WI38 (cell line): ENCODE data around the gene PROK2.

Experiments used
- H3K4me3 ChIP-seq: 2 replicates; pipeline ENCODE4 v1.5.1; 2011; ENCODE audit warnings: low read depth, mild to moderate bottlenecking, control low read depth, low read length
- CTCF ChIP-seq: IDR thresholded peaks from 2 replicates; pipeline ENCODE4 v1.5.1; 2012; ENCODE audit warnings: low read depth, mild to moderate bottlenecking, control low read depth, low read length

PROK2 gene

DNA sequence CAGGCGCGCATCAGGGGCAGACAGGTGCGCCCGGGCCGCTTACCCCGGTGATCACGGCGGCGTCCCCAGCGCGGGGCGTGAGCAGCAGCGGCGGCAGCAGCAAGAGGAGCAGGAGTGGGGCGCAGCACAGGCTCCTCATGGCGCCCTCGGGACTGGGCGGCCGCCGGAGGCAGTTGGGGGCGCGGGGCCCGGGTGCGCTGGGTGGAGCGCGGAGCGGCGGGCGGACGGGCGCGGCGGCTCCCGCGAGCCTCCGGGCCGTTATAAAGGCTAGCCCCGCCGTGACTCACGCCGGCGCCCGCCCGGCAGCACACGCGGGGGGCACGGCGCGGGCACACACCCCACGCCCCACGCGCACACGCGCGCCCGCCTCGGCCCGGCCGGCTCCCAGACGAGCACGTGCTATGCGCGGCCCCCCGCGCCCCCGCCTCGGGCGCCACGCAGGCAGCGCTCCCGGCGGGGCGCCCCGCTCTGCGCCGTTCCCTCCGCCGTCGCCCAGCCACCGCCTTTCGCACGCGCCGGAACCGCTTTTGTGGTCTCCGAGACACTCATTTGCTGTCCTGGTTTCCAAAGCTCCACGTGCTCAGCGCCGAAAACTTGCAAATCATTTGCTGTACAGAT lies at the start of gene PROK2:
TSS of gene PROK2 (minus strand) at position 235 of the 618 bp plus-strand sequence. CDS start at position 139, 96 bp downstream.
- no peak within 1 kb of the TSS for H3K4me3 ChIP-seq
- no peak for TF ChIP-seq CTCF

- TF ChIP-seq CTCF = no peak
Measured at GRCh38 chr3:71831599-71831998, 46.7 kb upstream of the PROK2 start.

DNA sequence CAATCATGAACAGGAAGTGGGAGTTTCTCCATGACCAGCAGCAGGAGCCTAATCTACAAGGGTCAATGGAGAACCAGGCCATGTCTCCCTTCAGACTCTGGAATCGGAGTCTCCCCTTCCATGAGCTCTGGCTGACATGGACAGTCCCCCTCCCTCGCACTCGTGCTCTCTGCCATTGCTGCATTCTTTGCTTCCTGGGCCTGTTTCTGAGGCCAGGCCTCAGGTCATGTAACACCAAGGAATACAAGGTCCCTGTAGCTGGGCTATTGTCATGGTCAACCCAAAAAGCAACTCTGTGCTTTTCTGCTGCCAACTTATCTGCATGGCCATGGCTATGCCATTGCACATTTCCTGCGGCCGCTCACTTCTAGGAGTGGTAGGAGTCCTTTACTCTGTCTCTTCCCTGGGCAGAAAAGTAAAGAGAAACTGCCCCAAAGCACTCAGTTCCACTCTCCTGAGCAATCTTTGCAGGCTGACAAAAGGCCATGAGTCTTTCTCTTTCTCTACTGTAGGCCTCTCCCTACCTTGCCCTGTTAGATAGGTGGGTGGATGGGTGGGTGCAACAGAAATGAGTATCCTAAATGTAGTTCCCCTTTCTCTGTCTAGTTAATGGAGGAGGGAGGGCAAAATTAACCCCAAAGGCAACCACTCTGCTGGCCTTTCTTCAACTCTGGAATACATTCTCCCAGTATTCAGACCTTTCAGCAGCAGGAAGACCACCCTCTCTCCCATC lies 40.8 kb upstream of the PROK2 start:
- no peak for TF ChIP-seq CTCF
- H3K4me3 ChIP-seq = no peak overlapping the region

More at GRCh38 chr3:71831599-71831998, 46.7 kb upstream of the PROK2 start:
- H3K4me3 ChIP-seq = no peak overlapping the region

GRCh38 chr3:71821116-71821515 lies 36.2 kb upstream of the PROK2 start:
- no peak overlapping the region for H3K4me3 ChIP-seq
- no peak for TF ChIP-seq CTCF

GRCh38 chr3:71817262-71817661 lies 32.3 kb upstream of the PROK2 start:
- TF ChIP-seq CTCF = no peak
- no peak overlapping the region for H3K4me3 ChIP-seq

DNA sequence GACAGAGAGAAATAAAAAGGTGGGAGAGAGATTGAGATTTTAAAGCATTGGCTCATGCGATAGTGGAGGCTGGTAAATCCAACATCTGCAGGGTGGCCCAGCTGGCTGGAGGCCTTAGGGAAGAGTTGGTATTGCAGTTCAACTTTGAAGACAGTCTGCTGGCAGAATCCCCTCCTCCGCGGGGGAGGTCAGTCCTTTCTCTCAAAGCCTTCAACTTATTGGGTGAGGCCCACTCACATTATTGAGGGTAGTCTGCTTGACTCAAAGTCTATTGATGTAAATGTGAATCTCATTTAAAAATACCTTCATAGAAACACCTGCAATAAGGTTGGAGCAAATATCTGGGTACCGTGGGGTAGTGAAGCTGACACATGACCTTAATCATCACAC lies 31.8 kb upstream of the PROK2 start:
- no peak overlapping the region for H3K4me3 ChIP-seq
- no peak for TF ChIP-seq CTCF

GRCh38 chr3:71815340-71816067 lies 30.6 kb upstream of the PROK2 start:
- no peak overlapping the region for H3K4me3 ChIP-seq
- no peak for TF ChIP-seq CTCF
